Gastrocnemius medialis (tissue), 4 donors: ENCODE data around the gene GPR183. TPM values are rescaled to one million over a fixed set of nuclear protein-coding genes. Genes with fewer than 3 reads are reported as not detected.

Experiments
- ATAC-seq, 2 donors: fragments of 150-250 bp; one replicate each; pipeline ENCODE4 v1.9.1; 2016
- DNase-seq, 2 donors: peaks; one replicate each; pipeline ENCODE4 v3.0.0-alpha.2; 2019
- H3K27ac ChIP-seq, 4 donors: fragments of 200-600 bp; sonication (generic); 1 replicate in 1 of 4; 2 replicates in 3 of 4; pipeline ENCODE4 v1.5.1; 2016 to 2018; ENCODE audit warnings: mild to moderate bottlenecking in 2 of 4, moderate library complexity in 1 of 4
- H3K27me3 ChIP-seq, 3 donors: fragments of 200-600 bp; sonication (generic) in 2 of 3; 1 replicate in 1 of 3; 2 replicates in 2 of 3; pipeline versions ENCODE4 v1.5.1 to v1.6.0; 2016 to 2019; ENCODE audit warnings: mild to moderate bottlenecking in 1 of 3, moderate library complexity in 1 of 3
- H3K36me3 ChIP-seq, 2 donors: fragments of 200-600 bp; sonication (generic) in 1 of 2; one replicate each; pipeline ENCODE4 v1.5.1; 2017 to 2018
- H3K4me1 ChIP-seq, 2 donors: fragments of 200-600 bp; sonication (generic) in 1 of 2; one replicate each; pipeline ENCODE4 v1.5.1; 2016 to 2017; ENCODE audit warnings: mild to moderate bottlenecking in 2 of 2
- H3K4me3 ChIP-seq, 4 donors: fragments of 200-600 bp; sonication (generic) in 3 of 4; 1 replicate in 1 of 4; 2 replicates in 3 of 4; pipeline ENCODE4 v1.5.1; 2016 to 2019; ENCODE audit warnings: mild to moderate bottlenecking in 2 of 4
- H3K9me3 ChIP-seq, 3 donors: fragments of 200-600 bp; sonication (generic) in 2 of 3; 1 replicate in 1 of 3; 2 replicates in 2 of 3; pipeline ENCODE4 v1.5.1; 2016 to 2019
- CTCF ChIP-seq, 5 experiments: fragments of 450-650 bp in 3 of 5; fragments of 200-600 bp in 2 of 5; sonication (generic) in 2 of 5; IDR thresholded peaks in 4 of 5; conservative IDR thresholded peaks in 1 of 5; 1 replicate in 4 of 5; 2 replicates in 1 of 5; pipeline ENCODE4 v1.5.1; 2016 to 2019; ENCODE audit warnings: antibody characterized with exemption in 5 of 5, mild to moderate bottlenecking in 3 of 5, moderate library complexity in 3 of 5
- POLR2A ChIP-seq, 2 donors: fragments of 450-650 bp; IDR thresholded peaks; one replicate each; pipeline ENCODE4 v1.6.1; 2017; ENCODE audit warnings: antibody characterized with exemption in 2 of 2, mild to moderate bottlenecking in 2 of 2, moderate library complexity in 2 of 2
- in situ Hi-C, 4 donors: fragments of 200-750 bp; cut with MboI; loops; one replicate each; pipeline versions ENCODE4 v1.15.0 to v1.8.0; 2017; ENCODE audit warnings: low sequenced_read_pairs in 4 of 4
- intact Hi-C: fragments of 100-400 bp; cut with DNase I; formaldehyde crosslinking; loops from one replicate; pipeline ENCODE4 v1.15.1; 2023; ENCODE audit warnings: low total_unique reads
- total RNA-seq, 4 donors: library from RNA; depleted of rRNA; stranded (reverse); fragments of >200 nt; gene quantifications; one replicate each; pipeline versions ENCODE4 v1.1.0 to v1.2.3, GENCODE V29; 2016

The GPR183 gene
- total RNA-seq, 4 donors from 2014 or later: 0.49 to 3.4 (median 2.5) TPM

- Histone ChIP-seq H3K36me3 (peaks cover 0 to 14% of the 10 kb centered on the region in 2 donors), H3K27ac (peak overlapping the region in 3 of 4 donors; percentile 3 to 24 (median 4)), H3K4me3 (no peak overlapping the region), H3K9me3 (no peaks in the 10 kb centered on the region), H3K4me1 (peaks cover 12 to 23% of the 10 kb centered on the region in 2 donors), H3K27me3 (no peaks in the 10 kb centered on the region)
- intact Hi-C loops: loop anchor here (10.0 kb wide), 1 partner anchor 91 kb away; no protein-coding TSS in a partner anchor
- no peak for ATAC-seq
- in situ Hi-C loops: no loop called here
- DNase-seq: no peak
- TF ChIP-seq POLR2A (IDR thresholded peaks at IDR 0.05) (no peak), CTCF (IDR thresholded peaks at IDR 0.05 in 4 of 5, conservative IDR thresholded peaks at IDR 0.05 in 1 of 5) (no peak)
Observed at GRCh38 chr13:99316224-99316623, 9.0 kb upstream of the GPR183 start.

GRCh38 chr13:99315186-99315585 lies 8.0 kb upstream of the GPR183 start:
- DNase-seq (no peak), ATAC-seq (no peak)
- H3K9me3 ChIP-seq: no peaks in the 10 kb centered on the region
- peaks cover 0 to 14% of the 10 kb centered on the region in 2 donors for H3K36me3 ChIP-seq
- no peaks in the 10 kb centered on the region for H3K27me3 ChIP-seq
- H3K4me3 ChIP-seq: no peak overlapping the region
- peaks cover 11 to 20% of the 10 kb centered on the region in 2 donors for H3K4me1 ChIP-seq
- in situ Hi-C loops (no loop called here), intact Hi-C loops (loop anchor here (10.0 kb wide), 1 partner anchor 90 kb away; no protein-coding TSS in a partner anchor)
- peak overlapping the region in 2 of 4 donors; percentile 79 for H3K27ac ChIP-seq
- no peak for TF ChIP-seq POLR2A (IDR thresholded peaks at IDR 0.05)
- TF ChIP-seq CTCF (IDR thresholded peaks at IDR 0.05 in 4 of 5, conservative IDR thresholded peaks at IDR 0.05 in 1 of 5): no peak

GRCh38 chr13:99314640-99315176 lies 7.5 kb upstream of the GPR183 start:
- H3K9me3 ChIP-seq: no peaks in the 10 kb centered on the region
- intact Hi-C loops (loop anchor here (10.0 kb wide), 1 partner anchor 90 kb away; no protein-coding TSS in a partner anchor), in situ Hi-C loops (no loop called here)
- H3K4me1 ChIP-seq: peaks cover 11 to 21% of the 10 kb centered on the region in 2 donors
- ATAC-seq (no peak), DNase-seq (no peak)
- TF ChIP-seq CTCF (IDR thresholded peaks at IDR 0.05 in 4 of 5, conservative IDR thresholded peaks at IDR 0.05 in 1 of 5): no peak
- TF ChIP-seq POLR2A (IDR thresholded peaks at IDR 0.05): no peak
- H3K36me3 ChIP-seq: peaks cover 0 to 14% of the 10 kb centered on the region in 2 donors
- H3K27me3 ChIP-seq: no peaks in the 10 kb centered on the region
- no peak overlapping the region for H3K4me3 ChIP-seq
- H3K27ac ChIP-seq: peak overlapping the region in 2 of 4 donors; percentile 79

GRCh38 chr13:99313941-99314340 lies 6.7 kb upstream of the GPR183 start:
- TF ChIP-seq POLR2A (IDR thresholded peaks at IDR 0.05) (no peak), CTCF (IDR thresholded peaks at IDR 0.05 in 4 of 5, conservative IDR thresholded peaks at IDR 0.05 in 1 of 5) (no peak)
- Histone ChIP-seq H3K27me3 (no peaks in the 10 kb centered on the region), H3K9me3 (no peaks in the 10 kb centered on the region), H3K4me1 (peaks cover 11 to 21% of the 10 kb centered on the region in 2 donors), H3K4me3 (no peak overlapping the region), H3K36me3 (peaks cover 0 to 7% of the 10 kb centered on the region in 2 donors), H3K27ac (peak overlapping the region; percentile 71 to 79 (median 76))
- DNase-seq: no peak
- in situ Hi-C loops (no loop called here), intact Hi-C loops (loop anchor here (10.0 kb wide), 1 partner anchor 89 kb away; no protein-coding TSS in a partner anchor)
- no peak for ATAC-seq
